Right forelimb (tissue), 1 donor: ENCODE measurements around the gene RNU1-1.
"Not testable (repeated sequence)": the region's sequence is repeated elsewhere in the genome, so short reads cannot be mapped to it uniquely, and the experiment has no call there.

Experiments
- DNase-seq: peaks from one replicate; pipeline ENCODE4 v3.0.0-alpha.2; 2018

Gene RNU1-1

DNA sequence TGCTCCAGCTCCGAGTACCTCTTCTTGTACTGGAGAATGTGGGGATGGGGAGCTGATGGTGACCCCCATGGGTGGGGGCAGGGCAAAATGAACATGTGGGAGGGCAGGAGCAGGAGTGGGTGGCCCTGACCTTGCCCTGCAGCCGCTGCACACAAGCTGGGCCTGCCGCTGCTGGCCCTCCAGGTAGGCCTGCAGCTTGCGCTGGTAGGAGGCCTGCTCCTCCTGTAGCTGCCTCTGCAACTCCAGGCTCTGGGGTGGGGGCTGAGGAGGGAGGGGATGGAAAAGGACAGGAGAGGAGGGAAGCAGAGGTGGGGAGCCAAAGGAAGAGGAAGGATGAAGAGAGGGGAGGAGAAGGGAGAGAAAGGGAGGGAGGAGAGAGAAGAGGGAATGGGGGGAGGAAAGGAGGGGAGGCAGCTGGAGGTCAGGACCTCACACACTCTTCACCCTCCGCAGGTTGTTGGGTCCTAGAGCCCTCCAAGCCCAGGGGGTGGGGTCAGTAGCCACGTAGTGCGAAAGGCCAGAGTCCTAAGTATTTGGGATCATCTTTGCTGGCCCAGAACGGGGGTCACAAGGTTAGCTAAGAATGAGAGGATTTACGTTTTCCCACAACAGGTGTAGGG lies 22.9 kb downstream of the RNU1-1 start:
- no peak for DNase-seq

DNA sequence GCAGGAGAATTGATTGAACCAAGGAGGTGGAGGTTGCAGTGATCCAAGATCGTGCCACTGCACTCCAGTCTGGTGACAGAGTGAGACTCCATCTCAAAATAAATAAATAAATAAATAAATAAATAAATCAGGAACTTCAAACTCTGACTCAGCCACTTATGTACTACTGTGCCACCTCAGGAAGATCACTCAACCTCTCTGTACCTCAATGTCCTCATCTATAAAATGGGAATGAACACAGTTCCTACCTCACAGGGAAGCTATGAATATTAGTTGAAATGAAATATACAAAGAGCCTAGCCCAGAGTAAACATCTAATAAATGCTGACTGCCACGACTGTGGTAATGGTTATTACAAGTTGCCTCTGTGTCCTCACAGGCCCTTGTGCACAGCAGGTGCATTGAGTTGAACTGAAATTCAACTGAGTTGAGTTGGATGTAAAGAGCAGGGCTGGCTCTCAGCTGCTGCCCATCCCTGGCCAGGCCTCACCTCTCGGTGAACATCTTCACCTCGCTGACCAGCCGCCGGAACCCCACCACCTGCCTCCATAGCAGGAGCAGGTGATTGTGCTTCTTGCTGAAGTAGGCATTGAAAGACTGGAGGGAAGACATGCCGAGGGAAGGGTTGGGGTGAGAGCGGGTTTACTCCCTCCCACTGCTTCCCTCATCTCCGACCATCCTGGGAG lies 24.7 kb downstream of the RNU1-1 start:
- DNase-seq = not testable (repeated sequence)

DNA sequence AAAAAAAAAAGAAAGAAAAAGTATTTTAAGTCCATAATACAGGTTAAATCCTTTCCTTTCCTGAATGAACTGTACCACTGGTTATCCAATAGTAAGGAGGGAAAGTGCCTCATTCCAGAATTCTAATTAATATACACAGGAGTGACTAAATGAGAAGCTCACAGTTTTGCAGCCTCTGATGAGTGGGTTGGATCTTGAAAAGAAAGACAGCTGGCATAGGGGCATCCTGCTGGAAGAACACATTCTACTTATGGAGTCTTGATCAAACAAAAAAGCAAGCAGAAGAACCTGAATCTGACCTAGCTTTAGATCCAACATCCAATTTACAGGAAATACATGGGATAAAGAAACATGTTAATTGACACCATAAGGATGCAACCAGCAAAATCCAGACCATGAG lies 27.1 kb downstream of the RNU1-1 start:
- not testable (repeated sequence) for DNase-seq

DNA sequence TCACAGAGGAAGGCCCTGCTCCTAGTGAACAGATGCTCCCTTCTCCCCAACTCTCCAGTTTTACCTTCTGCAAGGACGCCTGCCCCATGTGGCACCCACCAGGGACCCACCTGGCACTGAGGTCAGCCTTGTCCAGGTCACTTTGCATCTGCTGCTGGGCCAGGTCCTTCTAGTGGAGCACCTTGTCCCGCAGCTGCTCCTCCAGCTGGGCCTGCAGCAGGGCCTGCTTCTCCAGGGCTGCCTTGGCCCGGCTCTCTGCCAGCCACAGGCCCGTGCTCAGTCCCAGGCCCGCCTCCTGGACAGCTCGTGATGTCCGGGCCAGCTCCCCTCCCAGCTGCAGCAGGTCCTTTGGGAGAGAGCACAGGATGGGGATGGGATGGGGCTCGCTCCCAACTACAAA lies 27.8 kb downstream of the RNU1-1 start:
- DNase-seq = not testable (repeated sequence)

DNA sequence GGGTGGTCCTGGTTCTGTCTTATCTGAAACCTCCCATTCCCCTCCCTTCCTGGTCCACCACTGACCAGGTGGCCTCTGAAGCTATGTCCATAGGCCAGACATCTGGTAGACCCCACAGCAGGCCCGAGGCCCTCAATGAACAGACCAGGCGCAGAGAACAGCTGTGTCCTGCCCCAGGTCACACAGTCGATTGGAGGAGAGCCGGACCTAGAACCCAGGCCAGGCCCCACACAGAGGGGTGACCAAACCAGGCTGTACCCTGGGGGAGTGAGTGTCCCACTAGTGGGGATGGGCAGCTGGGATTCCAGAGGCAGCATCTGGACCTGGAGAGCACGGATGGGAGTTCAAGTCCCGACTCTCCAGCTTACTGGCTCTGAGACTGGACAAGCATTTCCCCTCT lies 29.2 kb downstream of the RNU1-1 start:
- no peak for DNase-seq

DNA sequence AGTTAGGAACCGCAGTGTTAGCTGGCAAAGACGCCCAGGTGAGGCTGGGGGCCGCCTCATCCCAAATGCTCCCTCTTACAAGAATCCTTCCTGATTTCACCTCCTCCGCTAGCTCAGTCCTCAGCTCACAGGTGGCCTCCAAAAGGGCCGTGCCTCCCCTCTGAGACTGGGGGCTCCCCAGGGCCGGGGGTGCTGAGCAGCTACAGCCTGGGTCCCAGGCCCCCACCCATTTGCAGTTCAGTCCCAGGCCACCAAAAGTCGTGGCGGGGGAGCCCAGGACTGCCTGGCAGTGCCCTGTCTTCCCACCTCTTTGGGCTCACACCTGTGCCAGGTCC lies 29.6 kb downstream of the RNU1-1 start:
- no peak for DNase-seq

DNA sequence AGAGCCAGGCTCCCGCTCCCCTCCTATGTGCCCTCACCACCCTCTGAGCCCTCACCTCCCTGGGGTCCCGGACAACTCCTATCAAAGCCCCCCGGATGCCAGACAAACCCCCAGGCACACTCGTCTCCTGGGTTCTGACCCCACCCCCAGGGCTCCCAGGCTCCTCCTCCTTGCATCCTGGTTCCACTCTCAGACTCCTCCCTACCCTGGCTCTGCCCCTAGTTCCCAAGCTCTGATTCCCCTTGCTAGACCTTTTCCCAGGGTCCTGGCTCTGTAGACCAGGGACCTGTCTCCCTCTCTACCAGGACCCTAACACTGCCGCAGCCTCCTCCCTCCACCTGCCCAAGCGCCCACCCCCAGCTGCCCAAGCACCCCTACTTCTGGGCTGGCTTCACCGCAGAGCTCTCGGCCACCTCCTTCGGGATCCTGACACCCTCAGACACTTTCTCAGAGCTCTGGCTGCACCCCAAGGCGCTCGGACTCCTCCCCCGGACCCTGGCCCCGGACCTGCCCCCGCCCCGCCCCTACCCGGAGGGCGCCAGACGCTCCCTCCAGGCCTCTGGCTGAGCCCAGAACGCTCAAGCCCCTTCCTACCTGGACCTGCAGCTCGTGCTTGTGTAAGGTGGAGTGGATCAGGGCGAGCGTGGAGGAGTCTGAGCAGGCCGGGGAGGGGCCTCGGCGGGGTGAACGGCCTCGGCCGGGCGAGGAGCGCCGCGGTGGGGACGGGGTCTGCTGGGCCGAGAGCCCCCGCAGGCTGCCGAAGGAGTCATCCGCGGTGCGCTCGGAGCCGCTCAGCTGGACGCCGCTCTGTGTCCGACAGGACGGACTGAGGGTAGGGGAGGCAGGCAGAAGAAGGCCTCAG lies 30.2 kb downstream of the RNU1-1 start:
- DNase-seq = not testable (repeated sequence)

DNA sequence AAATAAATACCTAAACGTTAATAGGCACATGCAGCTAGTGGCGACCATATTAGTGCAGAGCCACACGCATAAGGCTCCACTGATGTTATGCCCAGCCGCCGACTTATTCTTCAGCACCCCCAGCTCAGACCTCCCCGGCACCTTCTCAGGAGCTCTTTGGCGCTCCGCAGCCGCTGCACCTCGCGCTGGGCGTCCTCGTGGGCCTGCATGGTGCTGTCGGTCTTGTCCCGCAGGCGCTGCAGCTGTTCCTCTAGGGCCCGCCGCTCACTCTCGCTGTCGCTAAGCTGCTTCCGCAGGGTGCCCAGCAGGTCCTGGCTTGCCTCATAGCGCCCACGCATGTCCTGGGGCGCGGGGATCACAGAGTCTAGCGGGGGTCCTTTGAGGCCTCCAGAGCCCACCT lies 30.9 kb downstream of the RNU1-1 start:
- DNase-seq = not testable (repeated sequence)

DNA sequence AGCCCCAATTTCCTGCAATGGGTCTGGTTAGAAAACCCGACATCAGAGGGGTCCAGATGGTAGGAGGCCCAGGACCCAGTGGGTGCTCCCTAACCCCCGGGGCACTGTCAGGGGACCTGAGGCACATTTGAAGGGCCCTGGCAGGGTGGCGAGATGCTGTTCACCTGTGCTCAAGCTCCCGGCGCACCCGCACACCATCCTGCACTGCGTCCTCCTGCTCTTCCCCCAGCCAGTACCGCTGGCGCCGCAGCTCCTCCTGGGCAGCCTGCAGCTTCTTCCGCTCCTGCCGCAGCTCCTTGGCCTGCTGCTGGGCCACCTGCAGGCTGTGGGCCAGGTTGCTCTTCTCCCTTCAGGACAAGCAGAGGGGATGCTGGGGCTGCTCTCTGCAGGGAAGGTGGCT lies 36.0 kb downstream of the RNU1-1 start:
- DNase-seq = no peak

DNA sequence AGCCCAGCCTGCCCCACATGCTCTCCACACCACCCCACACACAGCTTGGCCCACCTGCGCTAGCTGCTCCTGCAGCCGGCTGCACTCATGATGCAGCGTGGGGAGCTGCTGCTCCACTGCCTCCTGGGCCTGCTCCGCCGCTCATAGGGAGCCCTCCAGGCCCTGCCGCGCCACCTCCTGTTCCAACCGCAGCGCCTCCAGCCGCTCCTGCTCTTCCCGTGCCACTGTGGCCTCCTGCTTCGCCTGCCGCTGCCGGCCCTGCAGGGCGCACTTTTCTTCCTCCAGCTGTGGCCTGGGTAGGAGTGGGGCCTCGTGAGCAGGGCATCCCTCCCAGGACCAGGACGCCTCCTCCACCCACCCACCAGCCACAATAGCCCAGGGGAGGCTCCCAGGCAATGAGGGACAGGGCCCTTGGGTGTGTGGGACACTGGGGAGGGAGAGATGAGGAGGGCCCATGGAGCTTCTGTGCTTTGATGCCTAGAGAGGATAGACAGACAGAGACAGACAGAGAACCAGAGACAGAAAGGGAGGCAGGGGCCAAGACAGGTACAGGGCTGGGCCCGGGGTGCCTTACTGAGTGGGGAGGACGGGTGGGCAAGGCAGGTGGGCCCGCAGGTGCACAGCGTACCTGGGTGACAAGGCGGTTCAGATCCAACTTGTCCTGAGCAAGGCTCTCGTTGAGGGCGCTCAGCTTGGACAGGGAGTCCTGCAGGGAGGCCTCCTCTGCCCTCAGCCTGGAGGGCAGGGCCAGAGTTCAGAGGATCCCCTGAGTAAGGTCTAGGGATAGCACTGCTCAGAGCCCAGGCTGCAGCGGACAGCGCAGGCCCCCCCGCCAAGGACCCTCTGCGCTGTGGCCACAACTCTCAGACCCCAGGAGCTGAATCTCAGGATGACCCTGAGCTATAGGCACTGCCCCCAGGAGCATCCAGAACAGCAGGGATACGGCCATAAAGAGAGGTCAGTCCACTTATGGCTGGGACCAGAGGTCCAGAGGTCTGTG lies 38.0 kb downstream of the RNU1-1 start:
- DNase-seq = not testable (repeated sequence)

DNA sequence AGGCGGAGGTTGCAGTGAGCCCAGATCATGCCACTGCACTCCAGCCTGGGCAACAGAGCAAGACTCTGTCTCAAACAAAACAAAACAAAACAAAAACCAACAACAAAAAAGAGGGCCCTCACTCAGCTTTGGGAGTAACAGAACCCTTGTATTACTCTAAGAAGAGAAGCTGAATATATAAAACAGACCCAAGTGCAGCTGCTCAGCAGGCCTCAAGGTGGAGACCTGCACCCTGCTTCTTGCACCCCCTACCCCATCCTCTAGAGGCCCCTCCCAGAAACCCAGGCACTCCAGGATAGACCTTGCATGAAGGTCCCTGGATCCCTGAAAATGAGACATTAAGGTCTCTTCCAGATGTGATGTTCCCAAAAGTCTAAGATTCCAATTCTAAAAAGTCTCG lies 39.2 kb downstream of the RNU1-1 start:
- DNase-seq = not testable (repeated sequence)

DNA sequence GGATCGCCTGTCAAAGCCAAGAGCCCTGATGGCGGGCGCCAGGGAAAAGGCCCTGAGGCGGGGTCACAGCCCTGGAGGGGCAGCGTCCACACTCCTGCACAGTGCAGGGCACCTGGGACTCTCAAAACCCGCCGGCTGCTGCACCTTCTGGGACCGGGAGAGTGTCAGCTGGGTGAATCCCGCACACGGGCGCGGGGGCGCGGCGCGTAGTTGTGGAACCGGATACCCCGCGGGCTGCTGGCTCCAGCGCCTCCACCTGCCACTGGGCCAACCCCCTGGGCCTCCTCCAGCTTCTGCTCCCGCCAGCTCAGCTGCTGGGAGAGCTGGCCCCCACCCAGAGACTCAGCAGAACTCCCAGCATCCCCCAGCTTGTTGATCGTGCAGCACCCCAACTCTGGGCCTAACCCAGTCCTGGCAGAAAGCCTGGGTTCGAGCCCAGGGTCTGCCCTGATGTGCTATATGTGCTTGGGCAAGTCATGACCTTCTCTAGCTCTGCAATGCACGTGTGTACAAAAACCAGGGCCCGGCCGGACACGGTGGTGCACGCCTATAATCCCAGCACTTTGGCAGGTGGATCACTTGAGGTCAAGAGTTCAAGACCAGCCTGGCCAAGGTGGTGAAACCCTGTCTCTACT lies 39.8 kb downstream of the RNU1-1 start:
- no peak for DNase-seq

DNA sequence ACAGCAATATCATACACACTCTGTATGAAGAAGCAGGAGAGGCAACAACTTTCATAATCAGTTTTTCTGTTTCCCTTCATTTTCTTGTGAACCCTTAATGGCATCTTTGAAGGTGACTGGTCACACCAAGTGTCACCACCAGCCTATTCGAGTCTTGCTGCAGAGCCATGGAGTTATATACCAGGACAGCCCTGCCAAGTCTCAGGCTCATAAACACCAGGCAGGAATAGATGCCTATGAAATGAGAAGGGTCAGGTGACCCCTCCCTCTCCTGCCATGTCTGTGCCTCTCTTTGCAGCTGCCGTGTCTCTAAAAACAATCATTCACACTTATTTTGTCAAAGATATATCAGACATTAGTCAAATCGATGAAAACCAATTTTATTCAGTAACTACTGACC lies 45.5 kb downstream of the RNU1-1 start:
- DNase-seq = no peak

DNA sequence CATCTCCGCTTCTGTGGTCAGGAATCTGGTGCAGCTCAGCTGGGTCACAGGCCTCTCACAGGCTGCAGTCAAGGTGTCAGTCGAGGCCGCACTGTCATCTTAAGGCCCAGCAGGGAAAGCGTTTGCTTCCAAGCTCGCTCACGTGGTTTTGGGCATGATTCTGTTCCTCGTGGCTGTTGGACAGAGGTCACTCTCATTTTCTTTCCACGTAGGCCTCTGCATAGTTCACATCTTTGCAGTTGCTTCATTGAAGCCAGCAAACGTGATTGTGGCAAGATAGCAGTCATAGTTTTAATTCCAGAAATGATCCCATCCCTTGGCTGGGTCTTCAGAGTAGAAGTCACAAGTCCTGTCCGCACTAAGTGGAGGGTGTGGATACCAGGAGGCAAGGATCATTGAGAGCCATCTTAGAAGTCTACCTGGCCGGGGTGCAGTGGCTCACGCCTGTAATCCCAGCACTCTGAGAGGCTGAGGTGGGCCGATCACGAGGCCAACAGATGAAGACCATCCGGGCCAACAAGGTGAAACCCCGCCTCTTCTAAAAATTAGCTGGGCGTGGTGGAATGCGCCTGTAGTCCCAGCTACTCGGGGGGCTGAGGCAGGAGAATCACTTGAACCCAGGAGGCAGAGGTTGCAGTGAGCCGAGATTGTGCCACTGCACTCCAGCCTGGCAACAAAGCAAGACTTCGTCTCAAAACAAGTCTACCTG lies 49.0 kb downstream of the RNU1-1 start:
- no peak for DNase-seq
